ENCODE results near the gene FRMD4A.

FRMD4A gene

DNA sequence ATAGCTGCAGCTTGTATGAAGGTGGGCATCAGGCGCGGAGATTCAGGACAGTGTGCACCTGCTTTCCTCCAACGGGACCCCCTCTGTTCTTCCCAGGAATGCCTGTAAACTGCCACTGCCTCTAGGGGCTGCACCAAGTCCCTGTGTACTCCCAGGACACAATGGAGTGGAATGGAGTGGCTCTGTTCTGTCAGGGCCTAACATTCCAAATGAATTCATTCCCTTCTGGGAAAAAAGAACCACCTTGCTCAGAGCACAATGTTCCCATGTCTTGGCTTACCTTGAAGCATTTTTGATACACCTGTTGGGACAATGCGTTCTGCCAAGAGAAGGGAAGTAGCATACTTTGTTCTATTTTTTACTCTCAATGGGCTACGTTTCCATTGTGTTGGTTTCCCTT is 339.4 kb downstream of the FRMD4A start:
- TF ChIP-seq FOXK2 (IDR thresholded peaks at IDR 0.05) (no peak), CTBP1 (IDR thresholded peaks at IDR 0.05; ENCODE audit: borderline replicate concordance) (no peak), ARNT (IDR thresholded peaks at IDR 0.05) (no peak), TARDBP (IDR thresholded peaks at IDR 0.05) (no peak), FOXM1 (IDR thresholded peaks at IDR 0.05; ENCODE audit: borderline replicate concordance) (no peak), SP1 (IDR thresholded peaks at IDR 0.05) (no peak), ELF4 (IDR thresholded peaks at IDR 0.05) (no peak), ZNF384 (IDR thresholded peaks at IDR 0.05) (no peak), FOXA1 (IDR thresholded peaks at IDR 0.05) (no peak), SUZ12 (IDR thresholded peaks at IDR 0.05) (no peak), HDGF (IDR thresholded peaks at IDR 0.05; ENCODE audit: borderline replicate concordance) (no peak), L3MBTL2 (conservative IDR thresholded peaks at IDR 0.05) (no peak), BHLHE40 (IDR thresholded peaks at IDR 0.05; ENCODE audit: borderline replicate concordance) (no peak), LEF1 (IDR thresholded peaks at IDR 0.05; ENCODE audit: borderline replicate concordance) (no peak), NFRKB (IDR thresholded peaks at IDR 0.05) (no peak)
- TF ChIP-seq, protein P1, sequence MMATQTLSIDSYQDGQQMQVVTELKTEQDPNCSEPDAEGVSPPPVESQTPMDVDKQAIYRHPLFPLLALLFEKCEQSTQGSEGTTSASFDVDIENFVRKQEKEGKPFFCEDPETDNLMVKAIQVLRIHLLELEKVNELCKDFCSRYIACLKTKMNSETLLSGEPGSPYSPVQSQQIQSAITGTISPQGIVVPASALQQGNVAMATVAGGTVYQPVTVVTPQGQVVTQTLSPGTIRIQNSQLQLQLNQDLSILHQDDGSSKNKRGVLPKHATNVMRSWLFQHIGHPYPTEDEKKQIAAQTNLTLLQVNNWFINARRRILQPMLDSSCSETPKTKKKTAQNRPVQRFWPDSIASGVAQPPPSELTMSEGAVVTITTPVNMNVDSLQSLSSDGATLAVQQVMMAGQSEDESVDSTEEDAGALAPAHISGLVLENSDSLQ (IDR thresholded peaks at IDR 0.05), result no peak
- POLR2A ChIA-PET, result no interaction called here
- CTCF ChIA-PET, result no interaction called here
- DNase-seq (ENCODE audit: extremely low spot score), result no peak

DNA sequence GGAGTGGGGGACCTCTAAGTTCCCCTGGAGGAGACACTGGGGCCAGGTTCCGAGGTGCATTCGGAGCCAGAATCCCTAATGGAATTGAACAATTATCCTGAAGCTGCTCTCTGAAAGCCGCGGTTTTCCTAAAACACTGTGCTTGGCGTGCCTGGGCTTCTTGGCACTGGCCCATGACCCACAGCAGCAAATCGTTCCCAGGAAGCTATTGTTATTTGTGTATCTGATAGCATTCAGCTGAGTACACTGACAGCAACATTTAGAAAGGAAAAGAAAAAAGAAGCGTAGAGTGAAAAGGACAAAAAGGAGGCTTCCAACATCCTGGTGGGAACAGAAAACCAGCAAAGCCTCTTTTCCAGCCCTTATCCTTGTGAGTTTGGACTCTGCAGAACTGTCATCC is 339.8 kb downstream of the FRMD4A start:
- CTCF ChIA-PET, result no interaction called here
- no peak for DNase-seq (ENCODE audit: extremely low spot score)

DNA sequence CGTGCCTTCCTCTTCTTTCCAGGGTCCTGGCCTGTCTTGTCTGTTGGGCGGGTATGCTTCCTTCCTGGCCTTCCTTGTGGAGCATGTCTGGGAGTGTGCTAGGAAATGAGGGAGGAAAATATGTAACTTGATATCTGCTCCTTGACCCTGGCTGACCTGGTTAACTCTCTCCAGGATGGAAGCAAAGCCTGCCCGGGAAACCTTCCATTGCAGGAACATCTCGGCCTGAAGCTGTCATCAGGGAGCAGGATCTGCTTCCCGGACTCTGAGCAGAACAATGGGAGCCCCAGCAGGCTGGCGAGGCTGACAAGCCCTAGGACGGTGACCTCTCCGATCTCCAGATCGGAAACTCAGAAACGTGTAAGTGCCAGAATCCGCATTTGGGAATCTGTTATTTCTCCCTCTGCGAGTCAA is 340.3 kb downstream of the FRMD4A start:
- DNase-seq (ENCODE audit: extremely low spot score), result no peak
- ChIA-PET POLR2A (no interaction called here), CTCF (no interaction called here)
- TF ChIP-seq ARNT (IDR thresholded peaks at IDR 0.05), result no peak
- TF ChIP-seq SP1 (IDR thresholded peaks at IDR 0.05), result no peak
- no peak for TF ChIP-seq TARDBP (IDR thresholded peaks at IDR 0.05)
- TF ChIP-seq L3MBTL2 (conservative IDR thresholded peaks at IDR 0.05), result no peak

More for the DNA sequence above, 339.8 kb downstream of the FRMD4A start:
- no peak for TF ChIP-seq CTBP1 (IDR thresholded peaks at IDR 0.05; ENCODE audit: borderline replicate concordance)
- TF ChIP-seq, protein P1 (IDR thresholded peaks at IDR 0.05), result no peak
- POLR2A ChIA-PET, result no interaction called here

DNA sequence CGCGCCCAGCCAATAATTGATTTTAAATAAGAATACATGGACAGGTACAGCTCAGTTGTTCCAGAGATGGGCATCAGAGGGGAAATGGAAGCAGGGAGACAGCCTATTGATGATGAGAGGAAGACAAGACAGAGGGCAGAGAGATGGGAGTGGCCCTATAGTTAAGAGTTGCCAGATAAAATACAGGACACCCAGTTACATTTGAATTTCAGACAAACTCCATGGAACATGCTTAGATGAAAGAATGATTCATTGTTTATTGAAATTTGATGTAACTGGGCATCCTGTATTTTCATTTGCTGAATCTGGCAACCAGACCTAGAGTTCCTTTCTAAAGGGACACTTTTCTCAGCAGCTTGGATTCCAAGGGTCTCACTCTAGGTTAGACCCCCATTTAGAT is 341.1 kb downstream of the FRMD4A start:
- no peak for DNase-seq (ENCODE audit: extremely low spot score)
- TF ChIP-seq, protein P1 (IDR thresholded peaks at IDR 0.05), result no peak
- no peak for TF ChIP-seq BHLHE40 (IDR thresholded peaks at IDR 0.05; ENCODE audit: borderline replicate concordance)
- no peak for TF ChIP-seq L3MBTL2 (conservative IDR thresholded peaks at IDR 0.05)
- no peak for TF ChIP-seq SP1 (IDR thresholded peaks at IDR 0.05)
- TF ChIP-seq LEF1 (IDR thresholded peaks at IDR 0.05; ENCODE audit: borderline replicate concordance), result no peak
- TF ChIP-seq FOXK2 (IDR thresholded peaks at IDR 0.05), result no peak
- no peak for TF ChIP-seq HDGF (IDR thresholded peaks at IDR 0.05; ENCODE audit: borderline replicate concordance)
- no peak for TF ChIP-seq ELF4 (IDR thresholded peaks at IDR 0.05)
- TF ChIP-seq SUZ12 (IDR thresholded peaks at IDR 0.05), result no peak
- no peak for TF ChIP-seq ARNT (IDR thresholded peaks at IDR 0.05)
- no peak for TF ChIP-seq CTBP1 (IDR thresholded peaks at IDR 0.05; ENCODE audit: borderline replicate concordance)
- no peak for TF ChIP-seq ZNF384 (IDR thresholded peaks at IDR 0.05)
- no peak for TF ChIP-seq FOXM1 (IDR thresholded peaks at IDR 0.05; ENCODE audit: borderline replicate concordance)
- no peak for TF ChIP-seq FOXA1 (IDR thresholded peaks at IDR 0.05)
- no peak for TF ChIP-seq NFRKB (IDR thresholded peaks at IDR 0.05)
- CTCF ChIA-PET, result no interaction called here
- POLR2A ChIA-PET, result no interaction called here

DNA sequence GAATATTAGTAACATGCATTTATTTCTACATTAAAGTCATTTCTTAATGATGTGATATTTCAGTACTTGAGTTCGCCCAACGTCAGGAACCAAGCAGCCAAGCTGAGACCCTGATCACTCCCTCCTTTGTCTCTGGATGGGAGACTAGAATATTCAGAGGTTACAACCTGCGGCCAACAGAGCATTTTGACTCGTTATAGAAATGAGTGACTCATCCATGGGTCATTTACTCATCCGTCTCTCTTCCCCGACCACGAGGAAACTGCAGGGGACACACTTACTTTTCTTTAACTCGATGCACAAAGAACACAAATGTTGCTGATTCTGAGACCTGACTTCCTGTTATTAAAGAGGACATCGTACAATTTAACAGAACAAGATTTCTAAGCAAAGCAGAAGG is 343.3 kb downstream of the FRMD4A start:
- POLR2A ChIA-PET, result no interaction called here
- DNase-seq (ENCODE audit: extremely low spot score), result no peak

DNA sequence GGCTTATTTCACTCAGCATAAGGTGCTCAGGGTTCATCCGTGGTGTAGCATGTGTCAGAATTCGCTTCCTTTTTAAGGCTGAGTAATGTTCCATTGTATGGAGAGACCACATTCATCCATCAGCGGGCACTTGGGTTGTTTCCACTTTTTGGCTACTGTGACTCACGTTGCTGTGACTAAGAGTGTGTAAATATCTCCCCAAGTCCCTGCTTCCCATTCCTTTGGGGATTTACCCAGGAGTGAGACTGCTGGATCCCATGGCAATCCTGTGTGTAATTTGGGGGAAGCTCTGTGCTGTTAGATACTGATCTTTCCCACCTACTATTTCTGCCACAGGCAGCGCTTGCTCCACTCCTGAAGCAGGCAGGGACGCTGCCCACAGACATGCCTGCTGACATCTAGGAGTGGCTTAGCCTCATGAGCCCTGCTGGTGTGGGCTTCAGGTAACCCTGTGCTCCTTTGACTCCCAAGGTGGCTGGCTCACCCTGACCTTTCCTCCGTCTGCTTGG is 346.0 kb downstream of the FRMD4A start:
- no peak for DNase-seq (ENCODE audit: extremely low spot score)
- ChIA-PET POLR2A (no interaction called here), CTCF (no interaction called here)
- no peak for TF ChIP-seq ARNT (IDR thresholded peaks at IDR 0.05)

More for the DNA sequence above, 343.3 kb downstream of the FRMD4A start:
- CTCF ChIA-PET, result no interaction called here
- TF ChIP-seq CTBP1 (IDR thresholded peaks at IDR 0.05; ENCODE audit: borderline replicate concordance) (no peak), L3MBTL2 (conservative IDR thresholded peaks at IDR 0.05) (no peak), FOXM1 (IDR thresholded peaks at IDR 0.05; ENCODE audit: borderline replicate concordance) (no peak), ARNT (IDR thresholded peaks at IDR 0.05) (no peak), ZNF384 (IDR thresholded peaks at IDR 0.05) (no peak), LEF1 (IDR thresholded peaks at IDR 0.05; ENCODE audit: borderline replicate concordance) (no peak), SUZ12 (IDR thresholded peaks at IDR 0.05) (no peak), HDGF (IDR thresholded peaks at IDR 0.05; ENCODE audit: borderline replicate concordance) (no peak), FOXK2 (IDR thresholded peaks at IDR 0.05) (no peak), FOXA1 (IDR thresholded peaks at IDR 0.05) (no peak), ELF4 (IDR thresholded peaks at IDR 0.05) (no peak), NFRKB (IDR thresholded peaks at IDR 0.05) (no peak), BHLHE40 (IDR thresholded peaks at IDR 0.05; ENCODE audit: borderline replicate concordance) (no peak)
- TF ChIP-seq, protein P1 (IDR thresholded peaks at IDR 0.05), result no peak
